Suppressor macrophage treated with lipopolysaccharide for 4 hours (primary cell): ENCODE data around the gene TANC2.
"Not testable (repeated sequence)": the region's sequence is repeated elsewhere in the genome, so short reads cannot be mapped to it uniquely, and the experiment has no call there.

Source experiments
- DNase-seq: peaks from one replicate; pipeline ENCODE4 v3.0.0-alpha.2; 2020

Gene TANC2

DNA sequence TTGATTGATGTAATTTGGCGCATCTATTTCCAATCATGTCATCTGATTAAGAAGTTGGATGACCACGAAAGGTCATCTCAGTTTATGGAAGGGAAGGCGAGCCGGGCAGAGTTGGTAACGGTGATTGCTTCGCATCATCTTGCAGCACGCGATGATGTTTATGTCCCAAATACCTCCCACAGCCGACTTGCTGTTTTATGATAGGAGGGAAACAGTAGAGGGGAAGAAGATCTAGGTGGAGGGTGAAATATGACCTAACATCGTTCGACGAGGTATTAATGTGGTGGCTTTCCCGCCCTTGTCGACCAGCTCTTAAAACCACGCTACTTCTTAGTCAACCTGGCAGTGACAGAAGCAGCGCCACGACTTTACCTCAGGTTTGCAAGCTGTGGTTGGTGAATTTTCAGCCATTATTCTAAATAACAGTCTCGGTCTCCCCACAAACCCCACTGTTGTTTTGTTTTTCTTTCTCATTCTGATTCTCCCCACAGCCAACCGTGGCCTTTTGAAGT is 805 bp upstream of the TANC2 start:
- DNase-seq, result no peak

DNA sequence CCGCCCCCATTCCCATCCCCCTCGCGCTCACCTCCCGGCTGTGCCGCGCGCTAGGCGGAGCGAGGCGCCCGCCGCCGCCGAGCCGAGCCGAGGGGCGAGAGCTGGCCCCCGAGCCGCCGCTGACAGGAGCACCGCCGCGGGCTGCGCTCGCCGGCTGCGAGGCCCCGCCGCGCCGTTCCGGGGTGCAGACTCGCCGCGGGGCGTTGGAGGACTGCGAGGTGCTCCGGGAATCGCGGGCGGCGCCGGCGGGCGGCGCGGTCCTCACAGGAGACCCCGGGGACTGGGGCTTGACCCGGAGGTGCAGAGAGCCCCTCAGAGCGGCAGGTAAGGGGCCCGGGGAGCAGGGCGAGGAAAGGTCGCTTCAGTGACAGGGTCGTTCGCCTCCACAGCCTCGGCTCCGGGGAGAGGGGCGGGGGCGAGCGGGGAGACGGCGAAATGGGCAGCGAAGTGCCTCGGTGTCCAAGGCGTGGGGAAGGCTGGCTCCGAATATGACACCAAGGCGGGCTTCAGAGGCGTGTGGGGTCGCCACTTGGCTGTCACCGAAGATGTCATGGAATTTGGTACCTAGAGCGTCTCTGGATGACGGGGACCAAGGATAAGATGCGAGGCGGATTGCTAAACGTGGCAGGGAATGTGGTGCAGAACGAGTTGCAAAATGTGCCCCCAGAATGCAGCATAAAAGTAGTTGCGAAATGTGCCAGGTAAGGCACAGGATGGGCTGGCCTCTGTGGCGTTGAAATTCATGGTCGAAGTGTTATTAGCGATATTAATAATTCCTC is 580 bp downstream of the TANC2 start:
- DNase-seq, result peak; percentile 6

GRCh38 chr17:62967205-62967529 is 1.1 kb downstream of the TANC2 start:
- no peak for DNase-seq

GRCh38 chr17:62968445-62968923 is 2.4 kb downstream of the TANC2 start:
- DNase-seq, result peak; percentile 89

- DNase-seq, result no peak
These were observed 4.6 kb downstream of the TANC2 start for GRCh38 chr17:62970610-62971009.

GRCh38 chr17:62971853-62972252 is 5.8 kb downstream of the TANC2 start:
- no peak for DNase-seq

GRCh38 chr17:62974788-62975187 is 8.8 kb downstream of the TANC2 start:
- no peak for DNase-seq

DNA sequence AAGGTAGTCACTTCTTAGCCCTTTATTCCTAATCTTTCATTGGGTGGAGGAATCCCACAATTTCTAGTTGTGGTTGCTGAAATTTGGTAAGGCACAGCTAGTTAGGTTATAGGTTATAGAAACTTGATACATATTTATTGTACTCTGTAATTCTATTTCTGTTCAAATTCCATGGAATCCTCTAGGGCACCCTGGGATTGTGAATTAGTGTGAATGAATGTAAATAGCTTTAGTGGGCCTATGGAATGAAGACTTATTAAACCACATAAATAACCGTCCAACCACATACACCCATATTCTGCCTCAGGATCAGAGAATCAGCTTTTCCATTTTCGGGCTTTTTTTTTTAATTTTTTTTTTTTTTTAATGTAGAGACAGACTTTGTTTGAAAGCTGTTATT is 9.2 kb downstream of the TANC2 start:
- DNase-seq, result no peak

DNA sequence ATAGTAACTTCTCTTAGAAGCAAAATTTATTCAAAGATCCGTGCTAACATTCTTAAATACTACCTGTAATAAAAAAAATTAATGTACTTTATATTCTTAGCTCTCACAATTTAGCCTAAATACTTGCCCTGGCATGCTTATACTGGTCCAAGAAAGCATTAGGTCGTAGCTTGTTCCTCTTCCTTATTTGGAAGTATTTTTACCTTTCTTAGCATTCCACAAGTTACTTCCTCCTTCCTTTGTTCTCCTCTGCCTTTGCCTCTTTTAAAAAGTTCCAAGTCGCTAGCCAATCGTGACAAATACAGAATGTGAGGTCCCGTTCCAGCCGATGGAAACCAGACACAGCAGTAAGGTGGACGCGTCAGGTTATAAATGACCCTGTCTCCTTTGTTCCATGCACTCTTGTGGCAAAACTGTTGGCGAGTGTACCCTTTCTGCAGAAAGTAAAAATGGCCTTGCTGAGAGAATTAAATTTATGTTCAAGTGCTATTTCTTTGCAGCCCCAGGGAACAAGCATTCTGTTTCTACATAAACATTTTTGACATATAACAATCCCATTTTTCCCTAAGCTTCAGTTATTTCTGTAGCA is 10.7 kb downstream of the TANC2 start:
- not testable (repeated sequence) for DNase-seq

DNA sequence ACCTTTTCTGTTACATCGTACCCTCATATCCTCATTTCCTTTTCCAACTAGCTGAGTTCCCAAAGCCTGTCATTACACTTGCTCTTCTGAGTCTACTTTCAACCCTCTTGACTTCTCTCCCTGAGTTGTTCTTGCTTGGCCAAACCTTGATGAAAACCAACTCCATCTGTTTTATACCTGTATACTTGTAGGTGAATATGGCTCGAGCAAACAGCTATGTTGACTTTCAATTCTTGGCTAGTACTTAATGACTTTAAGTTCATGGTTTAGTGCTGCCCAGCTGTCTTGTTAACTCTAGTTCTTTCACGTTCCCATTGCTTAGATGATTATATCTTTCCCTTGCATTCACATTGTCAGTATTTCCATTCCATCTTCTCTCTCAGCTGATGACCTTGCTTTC is 14.8 kb downstream of the TANC2 start:
- no peak for DNase-seq

DNA sequence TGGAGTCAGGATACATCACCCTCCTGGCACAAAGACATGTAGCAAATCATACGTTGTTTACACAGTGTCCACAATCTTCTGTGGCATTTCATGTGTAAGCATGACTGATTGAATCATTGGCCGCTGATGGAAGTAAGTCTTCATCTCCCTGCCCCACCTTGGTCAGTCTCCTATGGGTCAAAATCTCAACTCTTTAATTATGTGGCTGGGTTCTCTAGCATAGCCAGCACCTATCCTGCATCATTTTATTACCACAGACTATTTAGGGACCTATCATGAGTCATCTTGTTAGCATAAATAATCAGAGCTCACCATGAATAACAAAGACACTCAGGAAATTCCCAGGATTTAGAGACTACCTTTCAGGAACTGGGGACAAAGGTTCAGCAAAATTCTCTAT is 15.9 kb downstream of the TANC2 start:
- DNase-seq, result no peak

- no peak for DNase-seq
These were observed 18.8 kb downstream of the TANC2 start for GRCh38 chr17:62984801-62985200.

- no peak for DNase-seq
These were observed 20.5 kb downstream of the TANC2 start for GRCh38 chr17:62986549-62986948.

DNA sequence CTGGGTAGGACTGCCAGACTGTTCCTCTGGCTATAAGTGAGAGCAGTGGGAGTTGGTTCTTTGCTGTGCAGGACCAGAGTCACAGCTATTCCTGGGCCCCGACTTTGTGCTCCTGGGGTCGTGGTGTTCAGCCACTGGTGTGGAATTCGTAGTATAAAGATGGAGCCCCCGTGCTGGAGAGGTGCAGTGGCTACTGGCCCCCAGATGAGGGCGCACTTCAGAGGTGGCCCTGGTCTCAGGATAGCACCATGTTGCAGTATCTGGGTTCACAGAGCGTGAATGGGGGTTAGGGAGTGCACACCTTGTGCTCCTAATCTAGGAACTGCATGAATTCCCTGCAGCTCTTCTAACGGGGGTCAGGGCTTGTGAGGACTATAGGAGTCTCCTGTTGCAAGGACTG is 21.1 kb downstream of the TANC2 start:
- no peak for DNase-seq

- no peak for DNase-seq
These were observed 23.5 kb downstream of the TANC2 start for GRCh38 chr17:62989501-62989900.

DNA sequence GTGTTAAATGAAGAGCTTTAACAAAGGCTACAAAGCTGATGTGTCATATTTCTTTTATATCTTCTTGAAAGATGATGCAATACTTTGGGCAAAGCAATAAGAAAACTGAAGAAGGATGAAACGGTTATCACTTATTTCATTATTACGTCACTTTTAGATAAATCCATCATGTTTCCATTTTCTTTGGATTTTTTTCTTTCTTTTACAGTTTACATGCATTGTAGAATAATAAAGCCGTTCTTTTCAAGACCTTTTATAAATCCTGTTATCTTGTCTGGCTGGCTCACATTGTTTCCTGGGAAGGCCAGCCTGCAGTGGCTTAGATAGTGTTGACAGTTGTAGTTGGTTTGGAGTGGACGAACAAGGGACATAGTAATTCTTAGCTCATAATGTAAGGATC is 28.9 kb downstream of the TANC2 start:
- DNase-seq, result no peak

GRCh38 chr17:62995377-62995885 is 29.4 kb downstream of the TANC2 start:
- peak; percentile 89 for DNase-seq

- peak; percentile 15 for DNase-seq
These were observed 30.2 kb downstream of the TANC2 start for GRCh38 chr17:62996221-62996620.

DNA sequence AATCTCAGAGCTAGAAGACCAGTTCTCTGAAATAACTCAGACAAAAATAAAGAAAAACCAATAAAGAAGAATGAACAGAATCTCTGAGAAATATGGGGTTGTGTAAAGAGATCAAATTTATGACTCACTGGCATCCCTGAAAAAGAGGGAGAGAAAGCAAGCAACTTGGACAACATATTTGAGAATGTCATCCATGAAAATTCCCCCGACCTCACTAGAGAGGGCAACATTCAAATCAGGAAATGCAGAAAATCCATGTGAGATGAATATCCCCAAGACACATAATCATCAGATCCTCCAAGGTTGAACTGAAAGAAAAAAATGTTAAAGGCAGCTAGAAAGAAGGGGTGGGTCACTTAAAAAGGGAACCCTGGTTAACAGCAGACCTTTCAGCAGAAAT is 32.1 kb downstream of the TANC2 start:
- DNase-seq, result peak; percentile 38

GRCh38 chr17:62998665-62999393 is 32.8 kb downstream of the TANC2 start:
- DNase-seq, result no peak

- DNase-seq, result no peak
These were observed 33.7 kb downstream of the TANC2 start for GRCh38 chr17:62999736-63000135.

DNA sequence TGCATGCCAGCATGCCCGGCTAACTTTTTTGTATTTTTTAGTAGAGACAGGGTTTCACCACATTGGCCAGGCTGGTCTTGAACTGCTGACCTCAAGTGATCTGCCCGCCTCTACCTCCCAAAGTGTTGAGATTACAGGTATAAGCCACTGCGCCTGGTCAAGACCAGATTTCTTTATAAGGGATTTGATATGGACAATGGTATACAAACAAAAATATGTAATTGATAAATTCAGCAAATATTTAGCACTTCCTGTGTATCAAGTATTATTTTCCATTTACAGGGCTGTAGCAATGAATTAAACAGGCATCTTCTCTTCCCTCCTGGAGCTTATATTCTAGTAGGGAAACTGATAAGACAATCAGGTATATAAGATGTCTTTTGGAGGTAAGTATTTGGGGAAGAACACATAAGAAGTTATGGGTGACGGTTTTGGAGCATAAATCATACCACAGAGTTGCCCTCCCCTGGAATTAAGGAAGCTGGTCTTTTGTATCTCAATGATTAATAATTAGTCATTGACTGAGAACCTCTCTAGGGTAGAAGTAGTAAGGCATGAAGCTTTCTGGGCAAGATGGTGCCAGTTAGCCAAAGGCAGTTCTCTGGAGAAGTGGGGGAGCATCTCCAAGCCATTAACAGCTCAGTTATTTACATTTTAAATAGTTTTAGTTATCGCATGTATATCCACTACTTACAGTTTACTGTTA is 35.8 kb downstream of the TANC2 start:
- DNase-seq, result peak; percentile 31

DNA sequence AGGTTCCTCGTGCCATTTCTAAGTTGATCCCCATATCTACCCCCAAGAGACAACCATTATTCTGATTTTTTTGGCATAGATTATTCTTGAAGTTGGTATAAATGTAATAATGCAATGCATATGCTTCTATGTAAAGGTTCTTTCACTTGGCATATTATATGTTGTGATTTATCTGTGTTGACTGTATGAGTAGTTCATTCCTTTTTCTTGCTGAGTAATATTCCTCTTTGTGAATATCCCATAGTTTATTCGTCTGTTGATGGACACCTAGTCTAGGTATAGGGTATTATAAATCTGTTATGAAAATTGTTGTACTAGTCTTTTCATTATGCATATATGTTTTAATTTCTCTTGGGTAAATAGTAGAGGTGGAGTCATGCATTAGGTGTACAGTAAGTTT is 36.6 kb downstream of the TANC2 start:
- DNase-seq, result no peak
